ENCODE measurements around the gene MYMK. TPM values are rescaled to one million over a fixed set of nuclear protein-coding genes. Genes with fewer than 3 reads are reported as not detected.

Gene MYMK
- total and polyA plus RNA-seq, 2 of the 4 experiments (the other 2 are of a cell fraction): not detected

DNA sequence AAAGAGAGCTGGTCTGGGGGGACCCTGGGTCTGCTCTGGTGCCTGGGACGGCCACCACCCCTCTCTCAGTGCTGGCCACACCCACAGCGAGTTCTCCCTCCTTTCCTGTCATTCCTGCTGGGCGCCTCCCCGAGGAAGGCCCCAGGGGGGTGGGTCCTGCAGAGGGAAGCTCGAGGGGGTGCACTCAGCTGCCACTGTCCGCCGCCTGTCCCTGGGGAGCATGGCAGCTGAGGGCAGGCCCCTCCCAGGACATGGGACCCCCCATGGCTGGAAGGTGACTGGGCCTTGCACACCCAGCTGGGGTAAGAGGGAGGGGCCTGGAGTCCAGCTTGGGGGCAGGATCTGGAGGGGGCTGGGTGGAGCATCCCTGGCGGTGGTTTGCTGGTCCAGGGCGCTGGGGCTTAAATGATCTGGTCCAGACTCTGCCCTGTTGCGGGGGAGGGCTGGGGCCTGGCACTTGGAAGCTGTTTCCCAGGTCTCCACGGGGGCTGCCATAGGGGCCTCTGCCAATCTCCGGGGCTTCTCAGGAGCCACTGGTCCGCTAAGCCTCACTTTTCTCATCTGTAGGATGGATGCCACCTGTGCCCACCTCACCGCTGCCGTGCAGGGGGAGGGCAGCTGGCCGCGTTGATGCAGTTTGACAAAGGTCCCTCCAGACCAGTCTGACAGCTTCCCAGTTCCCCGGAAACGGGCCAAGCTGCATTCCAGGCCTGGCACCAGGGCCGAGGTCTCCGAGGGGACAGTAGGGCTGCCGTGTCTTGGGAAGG is 39.9 kb downstream of the MYMK start (continued):
- TF ChIP-seq RFX5 (IDR thresholded peaks at IDR 0.05; ENCODE audit: low read depth, low read length): no peak

DNA sequence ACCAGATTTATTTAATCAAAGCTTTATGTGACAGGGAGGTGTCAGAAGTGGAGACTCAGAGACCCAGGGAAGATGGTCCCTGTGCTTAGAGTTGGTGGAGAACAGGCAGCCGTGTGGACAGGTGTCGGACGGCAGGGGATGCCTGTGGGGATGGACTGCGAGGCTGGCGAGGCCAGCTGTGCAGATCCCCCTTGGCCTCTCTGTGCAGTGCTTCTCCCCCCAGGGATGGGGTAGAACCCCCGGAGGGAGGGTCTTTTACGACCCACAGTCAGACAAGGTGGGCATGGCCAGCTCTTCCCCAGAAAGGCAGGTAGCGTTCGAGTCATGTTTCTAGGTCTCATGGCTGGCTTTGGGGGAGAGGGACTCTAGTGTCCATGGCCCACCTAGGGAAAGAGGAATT is 41.1 kb downstream of the MYMK start:
- Histone ChIP-seq H4K91ac (ENCODE audit: insufficient read depth, low read depth, low read length) (no peak overlapping the region), H3K4me3 (ENCODE audit: insufficient read depth, low read depth, low read length) (no peak overlapping the region), H2BK5ac (ENCODE audit: low read depth, low read length, poor library complexity, severe bottlenecking) (no peak overlapping the region), H3K9ac (ENCODE audit: low read depth, low read length) (no peak overlapping the region), H4K20me1 (ENCODE audit: insufficient read depth, low read length) (no peaks in the 10 kb centered on the region), H3K36me3 (ENCODE audit: control insufficient read depth, insufficient read depth, low read length) (no peaks in the 10 kb centered on the region), H3K79me1 (ENCODE audit: low read depth in 1 of 2, low read length in 2 of 2) (0 out of 4 replicates have a peak, but pooled peaks cover 0 to 2% of the 10 kb centered on the region in 2 experiments), H2BK120ac (ENCODE audit: low read depth, low read length) (no peak overlapping the region), H3K9me3 (ENCODE audit: control insufficient read depth, insufficient read depth, low read length) (no peaks in the 10 kb centered on the region), H3K14ac (replicated peaks; ENCODE audit: low read depth, low read length) (no peak overlapping the region), H3K4me1 (ENCODE audit: control insufficient read depth, insufficient read depth, low read length) (no peaks in the 10 kb centered on the region), H2AK9ac (replicated peaks; ENCODE audit: low read depth, low read length, poor library complexity) (no peak overlapping the region), H3K27me3 (ENCODE audit: control insufficient read depth, insufficient read depth, low read length) (peaks cover 2% of the 10 kb centered on the region; the same call in 1 of the 2 replicates), H2BK20ac (ENCODE audit: low read depth, low read length) (no peak overlapping the region), H2AFZ (replicated peaks; ENCODE audit: low read length, poor library complexity) (no peak overlapping the region), H4K8ac (ENCODE audit: low read depth in 2 of 2, low read length in 2 of 2) (no peak overlapping the region), H3K4me2 (ENCODE audit: low read depth, low read length) (no peak overlapping the region), H3K56ac (ENCODE audit: extremely low read depth, insufficient read depth, low read length) (no peak overlapping the region), H3K27ac (ENCODE audit: insufficient read depth, low read length) (no peak overlapping the region), H2AK5ac (ENCODE audit: low read depth, low read length) (no peak overlapping the region), H3K9me1 (ENCODE audit: insufficient read depth, low read length) (no peaks in the 10 kb centered on the region), H3K18ac (ENCODE audit: low read depth, low read length) (no peak overlapping the region), H2BK15ac (ENCODE audit: low read depth, low read length) (no peak overlapping the region), H3K4ac (ENCODE audit: low read depth, low read length) (no peak overlapping the region), H3K23ac (ENCODE audit: low read depth, low read length) (no peak overlapping the region), H4K5ac (ENCODE audit: low read depth, low read length) (no peak overlapping the region)
- no peak for TF ChIP-seq BHLHE40 (IDR thresholded peaks at IDR 0.05; ENCODE audit: low read depth, low read length)
- TF ChIP-seq, protein P1, sequence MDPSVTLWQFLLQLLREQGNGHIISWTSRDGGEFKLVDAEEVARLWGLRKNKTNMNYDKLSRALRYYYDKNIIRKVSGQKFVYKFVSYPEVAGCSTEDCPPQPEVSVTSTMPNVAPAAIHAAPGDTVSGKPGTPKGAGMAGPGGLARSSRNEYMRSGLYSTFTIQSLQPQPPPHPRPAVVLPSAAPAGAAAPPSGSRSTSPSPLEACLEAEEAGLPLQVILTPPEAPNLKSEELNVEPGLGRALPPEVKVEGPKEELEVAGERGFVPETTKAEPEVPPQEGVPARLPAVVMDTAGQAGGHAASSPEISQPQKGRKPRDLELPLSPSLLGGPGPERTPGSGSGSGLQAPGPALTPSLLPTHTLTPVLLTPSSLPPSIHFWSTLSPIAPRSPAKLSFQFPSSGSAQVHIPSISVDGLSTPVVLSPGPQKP (IDR thresholded peaks at IDR 0.05; ENCODE audit: borderline replicate concordance, low read depth, low read length): no peak
- CTCF ChIA-PET: no interaction called here
- POLR2A ChIA-PET (ENCODE audit: unreplicated experiment): no interaction called here
- in situ Hi-C loops (cut with MboI; ENCODE audit: low sequenced_read_pairs): loop anchor here (5.0 to 25.0 kb wide), 3 partner anchors 79 to 446 kb away; partner anchors contain the start of gene GTF3C5
- BruUV-seq (replicated peaks): no TSS peak
- intact Hi-C loops (cut with micrococcal nuclease): no loop called here
- WGBS, 2 experiments (ENCODE audit: extremely low coverage in 2 of 2, insufficient read length in 1 of 2): 92% methylated on average over 5 of the region's 9 CpGs; no CpG with 5 or more reads in 1 of the 2 experiments
- ATAC-seq (ENCODE audit: low read depth): no peak
- dilution Hi-C loops (cut with HindIII; ENCODE audit: low sequenced_read_pairs, unreplicated experiment): no loop called here
- no peak for DNase-seq
